ENCODE measurements around the gene TBRG4. TPM values are rescaled to one million over a fixed set of nuclear protein-coding genes. Genes with fewer than 3 reads are reported as not detected.

TBRG4 gene
- polyA plus RNA-seq, 1 experiment, result 75.5 TPM

DNA sequence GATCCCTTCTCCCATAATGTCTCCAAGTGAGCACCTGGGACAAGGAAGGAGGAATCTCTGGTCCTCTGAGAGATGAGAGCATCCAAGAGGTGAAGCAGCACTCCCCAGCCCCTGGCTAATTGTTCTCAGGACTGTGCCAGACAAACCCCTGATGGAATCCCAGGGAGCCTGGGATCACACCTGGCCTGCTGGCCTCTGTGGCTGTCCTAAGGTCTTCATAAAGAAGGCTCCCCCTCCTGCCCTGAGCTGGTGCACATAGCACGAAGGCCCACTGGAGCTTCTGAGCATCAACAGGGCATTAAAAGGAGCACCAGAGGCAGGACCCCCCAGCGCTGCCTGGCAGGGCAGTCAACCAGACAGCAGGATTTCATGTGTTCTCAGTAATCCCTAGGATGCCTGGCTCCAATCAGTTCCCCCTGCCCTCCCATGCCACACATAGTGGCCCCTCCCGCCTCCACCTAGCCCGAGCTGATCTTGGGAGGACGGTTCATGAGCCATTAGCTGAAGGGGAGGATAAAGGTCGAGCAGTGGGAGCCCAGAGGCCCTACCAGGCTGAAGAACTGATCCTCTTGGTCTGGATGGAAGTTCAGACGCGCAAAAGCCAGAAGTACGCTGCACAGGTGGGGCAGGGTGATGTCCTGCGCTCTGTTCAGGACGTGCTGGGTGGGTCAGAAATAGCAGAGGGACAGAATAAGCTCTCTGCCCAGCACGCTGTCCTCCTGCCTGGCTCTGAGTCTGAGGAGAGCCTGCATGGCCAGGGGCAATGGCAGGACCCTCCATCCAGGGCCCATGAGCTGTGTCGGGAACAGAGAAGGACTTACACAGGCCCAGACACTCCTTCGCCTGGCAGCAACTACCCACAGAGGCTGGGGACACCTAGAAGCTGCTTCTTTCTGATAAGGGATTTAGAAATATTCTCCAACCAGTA, 8.4 kb downstream of the TBRG4 start:
- no peak overlapping the region for H3K4me3 ChIP-seq (ENCODE audit: low read depth, low read length)
- POLR2A ChIA-PET, result no interaction called here
- H3K36me3 ChIP-seq (ENCODE audit: control insufficient read depth, insufficient read depth, low read length), result peaks cover 77% of the 10 kb centered on the region
- TF ChIP-seq, protein P1, sequence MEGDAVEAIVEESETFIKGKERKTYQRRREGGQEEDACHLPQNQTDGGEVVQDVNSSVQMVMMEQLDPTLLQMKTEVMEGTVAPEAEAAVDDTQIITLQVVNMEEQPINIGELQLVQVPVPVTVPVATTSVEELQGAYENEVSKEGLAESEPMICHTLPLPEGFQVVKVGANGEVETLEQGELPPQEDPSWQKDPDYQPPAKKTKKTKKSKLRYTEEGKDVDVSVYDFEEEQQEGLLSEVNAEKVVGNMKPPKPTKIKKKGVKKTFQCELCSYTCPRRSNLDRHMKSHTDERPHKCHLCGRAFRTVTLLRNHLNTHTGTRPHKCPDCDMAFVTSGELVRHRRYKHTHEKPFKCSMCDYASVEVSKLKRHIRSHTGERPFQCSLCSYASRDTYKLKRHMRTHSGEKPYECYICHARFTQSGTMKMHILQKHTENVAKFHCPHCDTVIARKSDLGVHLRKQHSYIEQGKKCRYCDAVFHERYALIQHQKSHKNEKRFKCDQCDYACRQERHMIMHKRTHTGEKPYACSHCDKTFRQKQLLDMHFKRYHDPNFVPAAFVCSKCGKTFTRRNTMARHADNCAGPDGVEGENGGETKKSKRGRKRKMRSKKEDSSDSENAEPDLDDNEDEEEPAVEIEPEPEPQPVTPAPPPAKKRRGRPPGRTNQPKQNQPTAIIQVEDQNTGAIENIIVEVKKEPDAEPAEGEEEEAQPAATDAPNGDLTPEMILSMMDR (IDR thresholded peaks at IDR 0.05; ENCODE audit: insufficient read depth, low read depth, low read length), result no peak
- no peaks in the 10 kb centered on the region for H3K27me3 ChIP-seq (ENCODE audit: control insufficient read depth, insufficient read depth, low read length)
- no peak for DNase-seq (ENCODE audit: low read depth)
- CTCF ChIA-PET, result interaction anchor here (0.5 to 1.2 kb wide), 2 partner anchors 13 to 33 kb away, joined by 3 to 4 read pairs; no protein-coding TSS in a partner anchor

DNA sequence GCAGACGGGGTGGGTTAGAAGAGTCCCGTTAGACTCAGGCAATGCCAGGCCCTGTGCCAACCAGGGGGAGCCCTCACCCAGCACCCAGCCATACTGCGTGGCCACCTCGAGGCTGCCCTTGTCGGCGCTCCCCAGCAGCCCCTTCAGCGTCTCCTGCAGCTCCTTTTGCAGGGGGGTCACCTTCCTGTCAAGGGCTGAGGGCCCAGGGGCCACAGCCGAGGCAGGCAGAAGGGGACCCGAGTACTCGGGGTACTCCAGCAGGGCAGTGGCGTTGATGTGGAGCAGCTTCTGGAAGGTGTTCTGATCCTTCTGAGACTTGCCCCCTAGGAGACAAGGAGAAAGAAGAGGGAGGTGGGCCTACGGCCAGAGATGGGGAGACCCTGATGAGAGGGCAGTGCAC, 9.7 kb downstream of the TBRG4 start:
- Histone ChIP-seq H3K4me3 (ENCODE audit: low read depth, low read length) (no peak overlapping the region), H3K27me3 (ENCODE audit: control insufficient read depth, insufficient read depth, low read length) (no peaks in the 10 kb centered on the region), H3K36me3 (ENCODE audit: control insufficient read depth, insufficient read depth, low read length) (peaks cover 68% of the 10 kb centered on the region)
- no peak for DNase-seq (ENCODE audit: low read depth)
- CTCF ChIA-PET, result no interaction called here
- TF ChIP-seq, protein P1 (IDR thresholded peaks at IDR 0.05; ENCODE audit: insufficient read depth, low read depth, low read length), result no peak
- POLR2A ChIA-PET, result no interaction called here

DNA sequence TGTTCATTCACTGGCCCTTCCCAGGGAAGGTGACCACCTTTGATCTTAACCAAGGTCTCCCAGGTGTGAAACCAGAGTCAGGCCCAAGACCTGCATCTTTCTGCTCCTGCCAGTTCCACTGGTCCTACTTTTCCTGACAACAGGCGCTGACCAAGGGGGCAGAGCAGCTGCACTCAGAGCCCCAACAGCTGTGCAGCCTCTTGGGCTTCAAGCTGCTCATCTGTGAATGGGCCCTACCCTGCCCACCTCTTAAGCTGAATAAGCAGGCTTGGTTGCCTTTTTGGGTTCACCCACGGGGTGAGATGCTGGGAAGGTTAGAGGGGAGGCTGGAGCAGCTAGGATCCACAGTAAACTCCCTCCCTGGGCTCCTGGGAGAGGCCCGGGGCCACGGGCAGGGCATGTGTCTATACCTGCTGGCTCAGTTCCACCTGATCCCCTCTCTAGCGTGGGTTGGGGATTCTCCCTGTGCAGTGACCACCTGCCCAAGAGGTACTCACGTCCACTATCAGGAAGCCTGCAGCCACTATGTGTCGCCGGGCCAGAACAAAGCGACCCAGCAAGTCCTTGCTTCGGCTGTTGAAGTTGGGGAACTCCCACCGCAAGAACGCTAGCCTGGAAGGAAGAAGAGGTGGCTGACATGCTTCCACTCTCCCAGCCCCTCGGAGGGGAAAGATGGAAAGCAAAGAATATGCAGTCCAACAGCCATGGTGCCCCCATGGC, 10.6 kb downstream of the TBRG4 start:
- CTCF ChIA-PET, result no interaction called here
- no peak for DNase-seq (ENCODE audit: low read depth)
- Histone ChIP-seq H3K4me3 (ENCODE audit: low read depth, low read length) (no peak overlapping the region), H3K27me3 (ENCODE audit: control insufficient read depth, insufficient read depth, low read length) (no peaks in the 10 kb centered on the region), H3K36me3 (ENCODE audit: control insufficient read depth, insufficient read depth, low read length) (peaks cover 66% of the 10 kb centered on the region)
- POLR2A ChIA-PET, result no interaction called here
- TF ChIP-seq, protein P1 (IDR thresholded peaks at IDR 0.05; ENCODE audit: insufficient read depth, low read depth, low read length), result no peak

DNA sequence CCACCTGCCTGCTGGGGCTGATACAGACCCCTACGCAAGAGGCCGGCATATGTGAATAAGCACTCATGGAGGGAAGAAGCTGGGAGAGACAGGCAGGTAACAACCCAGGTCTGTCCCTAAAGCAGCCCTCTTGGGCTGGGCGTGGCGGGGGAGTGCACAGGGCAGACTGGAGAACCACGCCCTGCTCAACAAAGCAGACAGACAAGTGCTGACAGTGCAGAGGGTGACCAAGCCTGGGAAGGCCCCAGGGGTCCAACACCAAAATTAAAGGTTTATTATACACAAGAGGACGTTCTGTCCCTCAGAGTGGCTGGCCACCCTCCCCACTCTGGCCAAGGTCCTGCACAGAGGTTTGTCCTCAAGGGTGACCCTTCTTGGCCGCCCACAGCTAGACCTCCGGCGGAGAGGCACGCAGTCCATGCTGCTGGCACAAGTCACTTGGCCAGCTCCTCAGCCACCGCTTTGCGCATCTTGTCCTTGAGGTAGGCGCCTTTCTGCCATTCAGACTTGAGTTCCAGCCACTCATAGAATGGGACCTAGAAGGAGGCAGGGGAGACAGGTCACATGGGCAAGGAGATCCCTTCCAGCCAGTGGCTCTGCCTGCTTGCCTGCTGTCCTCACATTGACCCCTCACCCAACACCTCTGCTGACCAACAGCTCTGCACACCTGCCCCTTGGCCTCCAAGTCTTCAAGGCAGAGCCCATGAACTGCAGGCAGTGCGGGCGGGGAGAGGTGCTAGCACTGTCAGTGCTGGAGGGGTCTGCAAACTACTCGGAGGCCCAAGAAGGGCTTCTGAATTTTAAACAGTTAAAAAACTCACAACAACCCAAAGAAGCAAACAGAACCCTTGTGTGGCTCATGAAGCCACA, 11.4 kb downstream of the TBRG4 start:
- Histone ChIP-seq H3K4me3 (ENCODE audit: low read depth, low read length) (no peak overlapping the region), H3K27me3 (ENCODE audit: control insufficient read depth, insufficient read depth, low read length) (no peaks in the 10 kb centered on the region), H3K36me3 (ENCODE audit: control insufficient read depth, insufficient read depth, low read length) (peaks cover 58% of the 10 kb centered on the region)
- TF ChIP-seq, protein P1 (IDR thresholded peaks at IDR 0.05; ENCODE audit: insufficient read depth, low read depth, low read length), result no peak
- ChIA-PET POLR2A (no interaction called here), CTCF (no interaction called here)
- DNase-seq (ENCODE audit: low read depth), result no peak
